Measurements from ENCODE around the gene GTF3C2. TPM values are rescaled to one million over a fixed set of nuclear protein-coding genes. Genes with fewer than 3 reads are reported as not detected.

Gene GTF3C2
- total RNA-seq, 1 donor from 2014 or later: 19.2 TPM

GRCh38 chr2:27316655-27317412 is 39.7 kb downstream of the GTF3C2 start:
- Histone ChIP-seq H3K27me3 (ENCODE audit: control insufficient read depth, insufficient read depth, low read length) (no peaks in the 10 kb centered on the region), H3K4me3 (ENCODE audit: low read depth, low read length) (no peak overlapping the region), H3K36me3 (ENCODE audit: control insufficient read depth, insufficient read depth, low read length) (no peaks in the 10 kb centered on the region)
- TF ChIP-seq, protein P1, sequence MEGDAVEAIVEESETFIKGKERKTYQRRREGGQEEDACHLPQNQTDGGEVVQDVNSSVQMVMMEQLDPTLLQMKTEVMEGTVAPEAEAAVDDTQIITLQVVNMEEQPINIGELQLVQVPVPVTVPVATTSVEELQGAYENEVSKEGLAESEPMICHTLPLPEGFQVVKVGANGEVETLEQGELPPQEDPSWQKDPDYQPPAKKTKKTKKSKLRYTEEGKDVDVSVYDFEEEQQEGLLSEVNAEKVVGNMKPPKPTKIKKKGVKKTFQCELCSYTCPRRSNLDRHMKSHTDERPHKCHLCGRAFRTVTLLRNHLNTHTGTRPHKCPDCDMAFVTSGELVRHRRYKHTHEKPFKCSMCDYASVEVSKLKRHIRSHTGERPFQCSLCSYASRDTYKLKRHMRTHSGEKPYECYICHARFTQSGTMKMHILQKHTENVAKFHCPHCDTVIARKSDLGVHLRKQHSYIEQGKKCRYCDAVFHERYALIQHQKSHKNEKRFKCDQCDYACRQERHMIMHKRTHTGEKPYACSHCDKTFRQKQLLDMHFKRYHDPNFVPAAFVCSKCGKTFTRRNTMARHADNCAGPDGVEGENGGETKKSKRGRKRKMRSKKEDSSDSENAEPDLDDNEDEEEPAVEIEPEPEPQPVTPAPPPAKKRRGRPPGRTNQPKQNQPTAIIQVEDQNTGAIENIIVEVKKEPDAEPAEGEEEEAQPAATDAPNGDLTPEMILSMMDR (IDR thresholded peaks at IDR 0.05; ENCODE audit: insufficient read depth, low read length, severe bottlenecking): no peak
- DNase-seq (ENCODE audit: low read depth) (no peak), FAIRE-seq (no peak)

DNA sequence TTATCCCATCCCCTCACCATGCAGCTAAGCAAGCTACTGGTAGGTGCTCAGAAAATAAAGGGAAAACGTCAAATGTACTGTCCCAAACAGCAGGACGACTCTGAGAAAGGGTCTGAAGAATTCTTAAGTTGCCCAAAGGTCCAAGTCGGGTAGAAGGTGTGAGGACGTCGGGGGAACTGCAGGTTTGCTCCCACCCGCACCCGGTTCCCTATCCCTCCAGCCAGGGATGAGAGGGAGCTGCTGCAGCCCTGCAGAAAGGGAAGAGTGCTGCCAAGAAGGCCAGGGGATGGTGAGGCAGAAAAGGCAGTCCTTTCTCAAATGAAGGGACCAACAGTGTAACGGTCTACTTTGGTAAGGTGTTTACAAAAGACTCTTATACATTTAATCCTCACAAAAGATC is 41.4 kb downstream of the GTF3C2 start:
- Histone ChIP-seq H3K36me3 (ENCODE audit: control insufficient read depth, insufficient read depth, low read length) (peaks cover 2% of the 10 kb centered on the region), H3K27me3 (ENCODE audit: control insufficient read depth, insufficient read depth, low read length) (no peaks in the 10 kb centered on the region), H3K4me3 (ENCODE audit: low read depth, low read length) (no peak overlapping the region)
- FAIRE-seq (no peak), DNase-seq (ENCODE audit: low read depth) (no peak)
- TF ChIP-seq, protein P1 (IDR thresholded peaks at IDR 0.05; ENCODE audit: insufficient read depth, low read length, severe bottlenecking): no peak

- DNase-seq (ENCODE audit: low read depth) (no peak), FAIRE-seq (no peak)
- no peaks in the 10 kb centered on the region for H3K27me3 ChIP-seq (ENCODE audit: control insufficient read depth, insufficient read depth, low read length)
- TF ChIP-seq, protein P1 (IDR thresholded peaks at IDR 0.05; ENCODE audit: insufficient read depth, low read length, severe bottlenecking): no peak
- H3K4me3 ChIP-seq (ENCODE audit: low read depth, low read length): no peak overlapping the region
- peaks cover 2% of the 10 kb centered on the region for H3K36me3 ChIP-seq (ENCODE audit: control insufficient read depth, insufficient read depth, low read length)
Observed at GRCh38 chr2:27314709-27315108, 41.9 kb downstream of the GTF3C2 start.

DNA sequence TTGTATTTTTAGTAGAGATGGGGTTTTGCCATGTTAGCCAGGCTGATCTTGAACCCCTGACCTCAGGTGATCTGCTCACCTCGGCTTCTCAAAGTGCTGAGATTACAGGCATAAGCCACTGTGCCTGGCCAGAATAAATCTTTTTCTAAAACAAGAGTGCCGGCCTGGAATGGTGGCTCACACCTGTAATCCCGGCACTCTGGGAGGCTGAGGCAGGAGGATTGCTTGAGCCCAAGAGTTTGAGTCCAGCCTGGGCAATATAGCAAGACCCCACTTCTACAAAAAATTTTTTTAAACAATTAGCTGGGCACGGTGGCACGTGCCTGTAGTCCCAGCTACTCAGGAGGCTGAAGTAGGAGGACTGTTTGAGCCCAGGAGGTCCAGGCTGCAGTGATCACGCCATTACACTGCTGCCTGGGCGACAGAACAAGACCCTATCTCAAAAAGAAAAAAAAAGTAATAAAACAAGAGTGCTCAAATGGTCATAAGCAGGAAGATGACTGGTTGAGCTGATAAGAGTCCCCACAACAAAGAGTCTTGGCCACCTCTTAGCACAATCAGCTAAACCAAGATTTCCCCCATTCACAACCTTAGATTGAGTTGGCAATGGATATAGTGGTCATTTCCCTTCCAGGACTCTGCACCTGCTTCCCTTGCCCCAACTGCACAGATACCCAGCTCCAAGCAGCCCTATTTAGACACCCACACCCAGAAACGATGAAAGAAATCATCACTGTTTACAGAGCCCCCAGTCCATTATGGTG is 42.5 kb downstream of the GTF3C2 start:
- H3K4me3 ChIP-seq (ENCODE audit: low read depth, low read length): no peak overlapping the region
- TF ChIP-seq, protein P1 (IDR thresholded peaks at IDR 0.05; ENCODE audit: insufficient read depth, low read length, severe bottlenecking): no peak
- DNase-seq (ENCODE audit: low read depth) (no peak), FAIRE-seq (no peak)
- no peaks in the 10 kb centered on the region for H3K27me3 ChIP-seq (ENCODE audit: control insufficient read depth, insufficient read depth, low read length)
- H3K36me3 ChIP-seq (ENCODE audit: control insufficient read depth, insufficient read depth, low read length): peaks cover 2% of the 10 kb centered on the region

- Histone ChIP-seq H3K4me3 (ENCODE audit: low read depth, low read length) (no peak overlapping the region), H3K36me3 (ENCODE audit: control insufficient read depth, insufficient read depth, low read length) (peaks cover 2% of the 10 kb centered on the region), H3K27me3 (ENCODE audit: control insufficient read depth, insufficient read depth, low read length) (peaks cover 9% of the 10 kb centered on the region)
- DNase-seq (ENCODE audit: low read depth) (no peak), FAIRE-seq (no peak)
- TF ChIP-seq, protein P1 (IDR thresholded peaks at IDR 0.05; ENCODE audit: insufficient read depth, low read length, severe bottlenecking): no peak
Observed at GRCh38 chr2:27312152-27312551, 44.4 kb downstream of the GTF3C2 start.

Measured in bronchial epithelial cell (primary cell).